CD4-positive, alpha-beta T cell treated with Interleukin-4 for 4 hours (primary cell): ENCODE measurements around the gene RALGPS1.

Source experiments
- DNase-seq: peaks from one replicate; pipeline ENCODE4 v3.0.0-alpha.2; 2020

The RALGPS1 gene

DNA sequence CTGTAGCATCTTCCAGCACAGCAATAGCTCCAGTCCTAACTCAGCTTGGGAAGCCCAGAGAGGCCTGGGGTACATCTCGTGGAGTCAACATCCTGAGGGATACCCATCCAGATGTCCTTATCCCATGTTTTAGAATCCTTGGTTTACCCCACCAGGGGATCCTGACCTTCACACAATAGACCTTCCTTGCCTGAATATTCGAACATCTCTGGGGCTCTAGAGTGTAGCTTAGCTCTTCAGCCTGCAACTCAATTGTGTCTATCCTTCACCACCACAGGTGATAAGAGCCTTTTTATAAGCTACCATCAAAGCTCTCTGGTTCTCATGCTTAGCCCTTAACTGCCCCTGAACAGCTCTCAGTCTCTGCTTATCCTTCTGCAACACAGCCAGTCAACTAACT, 7.5 kb upstream of the RALGPS1 start:
- DNase-seq = no peak

DNA sequence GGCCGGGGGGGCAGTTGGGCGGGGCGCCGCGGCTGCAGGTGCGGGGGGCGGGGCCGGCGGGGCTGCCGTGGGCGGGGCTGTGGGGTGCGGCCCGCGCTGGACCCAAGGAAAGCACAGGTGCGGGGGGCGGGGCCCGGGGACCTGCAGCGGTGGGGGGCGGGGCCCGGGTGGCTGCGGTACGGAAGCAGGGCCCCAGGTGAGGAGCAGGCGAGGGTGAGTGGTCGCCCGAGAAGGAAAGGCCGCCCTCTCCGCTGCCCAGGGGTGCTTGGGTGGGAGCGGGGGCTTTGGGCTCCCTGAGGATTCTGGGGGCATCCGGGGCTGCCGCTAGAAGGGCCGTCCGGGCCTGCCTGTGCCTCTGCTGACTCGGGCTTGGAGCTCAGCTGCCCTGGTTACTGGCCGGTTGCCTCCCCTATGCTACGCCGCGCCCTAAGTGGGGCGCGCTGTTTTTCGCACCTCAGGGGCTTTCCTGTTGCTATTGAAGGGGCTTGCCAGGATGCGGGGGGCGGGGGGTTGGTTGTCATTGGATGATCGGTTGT, 767 bp downstream of the RALGPS1 start:
- peak; percentile 18 for DNase-seq

DNA sequence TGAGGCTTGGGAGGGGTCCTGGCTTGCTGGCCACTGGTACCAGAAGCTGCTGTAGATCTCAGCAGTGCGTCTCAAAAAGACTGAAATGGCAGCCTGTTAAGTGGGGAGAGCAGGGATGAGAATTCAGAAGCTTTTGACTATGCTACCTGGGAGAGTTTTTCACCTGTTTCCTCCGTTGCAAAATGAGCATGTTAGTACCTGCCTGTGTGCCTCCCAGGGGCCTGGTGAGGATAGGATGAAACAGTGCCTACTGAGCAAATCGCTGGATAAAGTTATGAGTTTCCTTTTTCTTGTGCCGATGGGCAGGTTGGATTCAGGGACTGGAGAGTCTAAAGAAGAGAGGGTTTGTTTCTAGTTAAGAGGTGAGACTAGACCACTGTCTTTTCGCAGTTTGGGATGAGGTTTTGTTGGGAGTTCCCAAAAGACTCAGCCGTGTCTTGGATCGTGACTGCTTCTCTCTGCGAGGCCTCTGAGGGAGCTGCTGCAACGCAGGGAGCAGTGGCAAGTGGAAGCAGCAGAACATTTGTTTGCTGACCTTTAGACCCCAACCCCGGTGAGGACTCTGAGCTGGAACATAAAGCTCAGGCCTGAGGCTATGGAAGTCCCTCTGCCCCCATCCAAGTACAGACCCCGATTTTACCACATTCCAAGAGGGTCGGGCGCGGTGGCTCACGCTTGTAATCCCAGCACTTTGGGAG, 1.4 kb downstream of the RALGPS1 start:
- DNase-seq = no peak

DNA sequence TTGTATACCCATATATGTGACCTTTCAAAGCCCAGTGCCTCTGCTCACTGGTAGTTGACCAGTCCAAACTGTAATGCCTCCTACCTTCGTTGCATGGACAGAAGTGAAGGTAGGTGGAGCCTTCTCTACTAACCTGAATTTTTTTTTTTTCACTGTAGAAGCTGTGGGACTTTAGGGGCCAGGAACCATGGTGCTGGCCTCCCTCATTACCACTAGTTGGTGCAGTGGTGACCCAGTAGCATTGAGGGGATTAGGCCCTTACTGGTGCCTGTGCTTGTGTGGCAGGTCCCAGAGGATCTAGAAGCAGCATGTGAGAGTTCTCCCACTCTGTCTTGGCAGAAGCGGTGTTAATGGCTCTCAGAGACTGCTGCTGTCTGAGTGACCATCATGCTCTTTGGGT, 2.3 kb downstream of the RALGPS1 start:
- DNase-seq = no peak

DNA sequence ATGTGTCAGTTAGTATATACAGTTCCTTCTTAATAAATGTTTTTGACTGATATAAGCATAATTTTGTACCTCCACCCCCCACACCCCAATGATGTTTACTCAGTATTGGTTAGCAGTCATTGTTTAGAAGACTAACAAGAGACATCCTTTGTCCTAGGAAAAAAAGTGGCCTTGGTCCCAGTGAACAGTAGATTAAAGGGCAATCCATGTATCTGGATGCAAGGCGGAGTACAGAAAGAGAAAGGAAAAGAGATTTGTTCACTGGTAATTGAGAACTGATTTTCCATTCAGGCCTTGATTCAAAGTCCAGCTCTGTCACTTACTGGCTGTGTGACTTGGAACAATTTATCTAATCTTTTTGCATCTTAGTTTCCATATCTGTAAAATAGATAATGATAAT, 4.6 kb downstream of the RALGPS1 start:
- DNase-seq = no peak

DNA sequence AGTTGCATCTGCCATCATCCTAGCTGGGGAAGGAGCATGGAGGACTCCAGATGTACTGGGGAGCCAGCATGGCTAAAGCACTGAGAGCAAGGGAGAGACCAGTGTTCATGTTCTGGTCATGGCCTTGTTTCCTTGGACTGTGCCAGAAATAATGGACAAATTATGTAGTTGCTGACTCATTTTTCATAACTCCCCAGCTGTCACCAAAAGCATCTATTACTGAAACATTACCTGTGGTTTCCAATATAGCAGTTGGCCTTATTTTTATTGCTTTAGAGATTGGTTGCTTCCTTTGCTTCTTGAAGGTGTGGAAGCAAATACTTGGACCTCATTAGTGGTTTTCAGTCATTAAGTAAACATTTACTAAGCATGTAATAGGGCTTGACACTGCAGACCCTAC, 11.3 kb downstream of the RALGPS1 start:
- no peak for DNase-seq

DNA sequence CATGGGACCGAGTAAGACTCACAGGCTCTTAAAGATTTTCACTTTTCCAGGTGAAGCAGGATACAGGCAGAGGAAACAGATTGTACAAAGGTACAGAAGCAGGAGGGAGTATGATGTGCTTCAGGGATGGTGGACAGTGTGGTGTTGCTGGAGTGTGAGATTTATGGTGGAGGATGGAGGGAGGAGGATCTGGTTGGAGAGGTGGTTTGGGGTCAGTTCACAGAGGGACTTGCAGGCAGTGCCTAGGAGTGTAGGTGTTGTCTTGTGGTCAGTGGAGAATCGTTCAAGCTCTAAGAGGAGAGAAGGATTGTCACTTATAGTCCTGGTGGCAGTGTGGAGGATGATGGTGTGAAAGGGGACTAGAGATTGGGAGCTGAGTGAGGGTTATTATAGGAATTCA, 11.8 kb downstream of the RALGPS1 start:
- no peak for DNase-seq

DNA sequence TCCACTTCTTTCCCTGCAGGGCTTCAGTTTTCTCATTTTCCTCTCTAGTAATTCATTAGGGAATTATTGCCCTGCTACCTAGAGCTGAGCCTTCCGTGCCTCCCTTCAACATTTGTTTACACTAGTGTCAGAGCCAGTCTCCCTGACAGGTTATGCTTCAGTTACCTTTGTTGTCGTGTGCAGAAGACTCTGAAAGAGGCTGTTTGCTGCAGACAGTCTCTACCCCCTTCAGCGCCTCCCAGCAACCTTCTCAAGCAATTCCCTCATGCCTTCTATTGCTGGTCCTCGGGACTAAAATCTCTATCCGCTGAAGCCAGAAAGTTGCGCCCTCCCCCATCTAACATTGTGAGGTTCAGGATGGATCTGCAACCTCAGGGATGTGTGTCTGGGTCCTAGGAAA, 12.8 kb downstream of the RALGPS1 start:
- no peak for DNase-seq

DNA sequence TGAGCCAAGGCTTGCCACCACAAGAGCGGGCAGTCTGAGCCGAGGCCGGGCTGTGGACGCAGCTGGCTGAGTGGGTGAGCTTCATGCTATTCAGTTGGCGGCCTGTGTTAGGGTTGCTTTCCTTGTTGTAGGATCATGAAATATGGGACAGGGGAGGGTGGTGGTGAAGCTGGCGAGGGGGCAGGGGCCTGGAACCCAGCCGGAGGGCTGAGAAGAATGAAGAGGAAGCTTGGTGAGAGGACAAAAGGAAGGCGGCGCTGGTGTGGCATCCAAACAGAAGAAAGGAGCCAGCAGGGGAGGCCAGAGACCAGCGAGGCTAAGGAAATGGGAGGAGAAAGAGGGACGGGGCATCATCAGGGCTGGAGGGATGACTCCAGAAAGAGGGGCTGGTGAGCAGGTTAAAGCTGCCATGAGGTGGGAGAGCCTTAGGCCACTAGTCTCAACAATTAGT, 18.3 kb downstream of the RALGPS1 start:
- no peak for DNase-seq

DNA sequence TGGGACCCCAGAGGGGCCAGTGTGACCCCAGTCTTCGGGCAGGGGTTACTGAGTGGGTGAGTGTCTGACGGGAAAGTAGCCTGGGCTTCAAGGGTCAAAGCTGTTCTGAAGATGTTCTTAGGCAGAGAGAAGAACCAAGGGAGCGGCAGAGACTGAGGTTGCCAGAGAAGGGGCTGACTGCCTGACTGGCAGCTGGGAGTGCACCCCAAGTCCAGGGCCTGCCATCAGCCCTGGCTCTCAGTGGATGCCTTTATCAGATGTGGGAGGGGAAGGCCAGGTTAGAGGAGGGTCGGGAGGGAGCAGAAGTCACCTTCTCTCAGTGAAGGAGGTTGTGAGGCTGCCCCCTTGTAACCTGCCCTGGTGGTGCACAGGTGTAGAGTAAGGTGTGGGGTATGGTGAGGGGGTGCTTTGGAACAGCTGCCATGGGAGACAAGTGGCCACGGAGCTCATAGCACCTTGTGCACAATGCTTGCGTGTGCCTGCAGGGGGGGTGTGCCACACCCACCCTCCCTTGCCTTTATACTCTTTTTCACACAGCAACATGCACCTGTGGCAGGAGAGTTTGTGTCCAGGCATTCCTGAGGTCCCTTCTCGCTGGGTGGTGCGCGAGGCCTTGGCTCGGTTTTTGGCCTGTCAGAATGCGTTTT, 18.9 kb downstream of the RALGPS1 start:
- no peak for DNase-seq

DNA sequence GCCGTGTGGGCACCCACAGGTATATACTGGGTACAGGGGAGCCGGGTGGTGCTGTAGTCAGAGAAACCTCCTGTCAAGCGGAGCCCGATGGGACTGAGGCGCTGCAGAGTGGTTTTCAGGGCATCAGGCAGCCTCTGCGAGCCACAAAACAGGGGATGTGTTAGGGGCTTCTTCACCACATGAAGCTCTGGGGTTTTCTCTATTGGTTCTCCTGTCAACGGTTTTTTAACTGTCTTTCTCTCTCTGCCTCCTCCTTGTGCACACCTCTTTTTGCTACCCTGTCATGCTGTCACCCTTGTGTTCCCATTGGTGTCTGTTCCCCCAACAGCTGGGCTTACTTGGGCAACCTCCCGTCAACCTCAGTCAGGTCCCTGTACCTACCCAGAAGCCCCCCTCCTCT, 19.9 kb downstream of the RALGPS1 start:
- DNase-seq = no peak

DNA sequence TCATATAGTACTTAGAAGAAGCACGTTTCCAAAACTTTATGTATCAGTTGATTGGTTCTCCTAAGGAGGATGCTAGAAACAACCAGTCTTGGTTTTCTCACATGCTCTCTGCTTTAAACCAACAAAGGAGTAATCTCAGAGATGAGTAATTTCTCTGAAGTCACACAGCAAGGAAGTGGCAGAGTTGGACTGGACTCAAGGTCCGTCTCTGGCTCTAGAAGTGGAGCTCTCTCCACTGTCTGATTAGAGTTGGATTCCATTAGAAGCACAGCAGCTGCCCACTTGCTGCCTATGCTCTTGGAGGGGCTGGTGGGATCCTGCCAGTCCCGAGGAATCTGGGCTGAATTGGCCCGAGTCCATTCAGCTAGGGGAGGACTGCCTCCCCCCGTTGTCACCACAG, 21.0 kb downstream of the RALGPS1 start:
- DNase-seq = no peak

DNA sequence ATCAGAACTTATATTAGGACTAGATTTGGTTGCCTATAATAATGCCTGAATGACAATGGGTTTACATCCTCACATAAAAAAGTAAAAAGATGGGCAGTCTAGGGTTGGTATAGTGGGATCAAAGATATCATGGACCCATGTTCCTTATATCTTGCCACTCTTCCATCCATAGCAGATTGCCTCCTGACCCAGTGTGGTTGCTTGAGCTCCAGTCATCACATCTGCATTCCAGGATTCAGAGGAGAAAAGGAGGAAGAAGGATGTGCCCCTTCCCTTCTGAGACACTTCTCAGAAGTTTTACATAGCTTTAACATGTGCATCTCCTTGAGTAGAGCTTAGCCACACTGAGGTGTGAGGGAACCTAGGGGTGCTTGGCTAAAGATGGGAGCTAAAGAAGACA, 22.9 kb downstream of the RALGPS1 start:
- DNase-seq = no peak

DNA sequence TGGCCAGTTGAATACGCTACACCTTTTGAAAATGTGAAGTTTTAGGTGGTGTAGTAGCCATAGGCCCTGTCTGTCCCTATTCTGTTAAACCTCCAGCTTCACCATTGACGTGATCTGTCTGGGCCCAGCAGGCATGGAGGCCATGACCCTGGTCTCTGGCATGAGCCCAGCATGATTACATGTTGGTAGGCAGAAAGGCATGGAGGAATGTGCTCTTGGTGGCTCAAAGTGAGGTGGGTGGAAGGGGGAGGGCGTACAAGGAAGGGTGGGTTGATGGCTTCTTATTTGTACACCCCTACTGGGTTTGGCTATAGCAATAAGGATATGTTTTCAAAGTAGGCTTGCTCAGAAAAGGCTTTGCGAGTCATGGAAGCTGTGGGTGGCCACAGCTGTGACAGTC, 23.7 kb downstream of the RALGPS1 start:
- DNase-seq = no peak

DNA sequence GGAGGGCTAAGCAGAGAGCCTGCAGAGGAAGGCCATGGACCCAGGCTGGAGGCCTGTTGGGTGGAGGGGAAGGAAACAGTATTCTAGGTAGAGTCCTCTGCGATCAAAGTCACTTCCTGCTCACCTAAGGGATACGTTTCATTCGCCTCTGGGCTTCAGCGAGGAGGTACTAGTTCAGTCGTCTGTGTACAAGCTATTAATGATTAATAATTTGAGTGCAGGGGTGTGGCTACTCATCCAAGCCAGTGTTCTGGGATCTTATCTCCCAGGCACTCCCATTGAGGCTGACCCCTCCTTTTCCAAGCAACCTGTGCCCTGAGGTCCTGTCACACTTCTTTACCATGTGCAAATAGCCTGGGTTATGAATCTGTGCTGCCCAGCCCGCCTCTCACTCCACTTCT, 25.2 kb downstream of the RALGPS1 start:
- no peak for DNase-seq

DNA sequence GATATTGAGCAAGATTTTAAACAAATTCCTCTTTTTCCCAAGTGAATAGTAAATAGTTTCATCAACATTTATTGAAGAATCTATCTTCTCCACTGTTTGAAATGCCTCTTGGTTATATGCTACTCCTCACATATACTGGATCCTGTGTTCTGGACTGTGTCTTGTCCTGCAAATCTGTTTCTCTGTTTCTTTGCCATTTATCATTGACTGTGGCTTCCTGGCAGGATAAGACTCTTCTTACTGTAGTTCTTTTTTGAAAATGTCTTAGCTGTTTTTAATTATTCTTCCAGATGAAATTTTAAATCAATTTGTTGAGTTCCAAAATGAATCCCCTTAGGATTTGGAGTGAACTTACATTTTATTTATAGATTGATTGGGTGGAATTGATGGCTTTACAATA, 27.8 kb downstream of the RALGPS1 start:
- DNase-seq = no peak

DNA sequence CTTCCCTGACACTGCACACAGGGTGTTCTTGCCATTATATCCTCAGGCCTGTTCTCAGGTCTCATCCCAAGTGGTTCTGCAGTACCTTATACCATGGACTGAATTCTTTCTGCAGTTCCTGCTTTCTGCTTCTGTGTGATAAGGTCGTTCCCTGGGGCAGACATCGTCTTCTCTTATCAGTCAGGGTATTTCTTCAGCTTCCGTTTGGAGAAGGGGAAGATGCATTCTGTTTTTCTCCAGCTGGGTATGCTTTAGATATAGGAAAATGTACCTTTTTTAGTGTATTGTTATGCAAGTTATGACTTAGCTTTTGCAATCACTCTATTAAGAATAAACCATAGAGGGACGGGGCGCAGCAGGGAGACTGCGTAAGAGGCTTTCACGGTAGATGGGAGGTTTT, 31.1 kb downstream of the RALGPS1 start:
- no peak for DNase-seq

DNA sequence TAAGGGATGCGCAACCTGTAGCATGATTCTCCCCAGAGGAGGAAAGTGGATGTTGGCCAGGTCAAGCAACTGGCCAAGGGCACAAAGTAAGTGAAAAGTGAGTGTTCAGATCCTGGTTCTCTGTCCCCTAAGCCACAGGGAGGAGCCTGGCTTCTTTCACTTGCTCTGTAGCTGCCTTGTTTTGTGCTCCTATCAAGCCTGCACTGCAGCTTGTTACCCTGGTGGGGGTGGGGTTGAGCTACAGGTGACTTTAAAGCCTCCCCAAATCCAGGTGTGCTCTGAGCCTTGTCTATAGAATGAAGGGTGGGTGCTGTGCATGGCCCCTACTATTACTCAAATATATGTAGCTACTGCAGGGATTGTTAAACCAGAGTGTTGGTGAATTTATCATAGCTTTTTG, 32.9 kb downstream of the RALGPS1 start:
- DNase-seq = no peak

DNA sequence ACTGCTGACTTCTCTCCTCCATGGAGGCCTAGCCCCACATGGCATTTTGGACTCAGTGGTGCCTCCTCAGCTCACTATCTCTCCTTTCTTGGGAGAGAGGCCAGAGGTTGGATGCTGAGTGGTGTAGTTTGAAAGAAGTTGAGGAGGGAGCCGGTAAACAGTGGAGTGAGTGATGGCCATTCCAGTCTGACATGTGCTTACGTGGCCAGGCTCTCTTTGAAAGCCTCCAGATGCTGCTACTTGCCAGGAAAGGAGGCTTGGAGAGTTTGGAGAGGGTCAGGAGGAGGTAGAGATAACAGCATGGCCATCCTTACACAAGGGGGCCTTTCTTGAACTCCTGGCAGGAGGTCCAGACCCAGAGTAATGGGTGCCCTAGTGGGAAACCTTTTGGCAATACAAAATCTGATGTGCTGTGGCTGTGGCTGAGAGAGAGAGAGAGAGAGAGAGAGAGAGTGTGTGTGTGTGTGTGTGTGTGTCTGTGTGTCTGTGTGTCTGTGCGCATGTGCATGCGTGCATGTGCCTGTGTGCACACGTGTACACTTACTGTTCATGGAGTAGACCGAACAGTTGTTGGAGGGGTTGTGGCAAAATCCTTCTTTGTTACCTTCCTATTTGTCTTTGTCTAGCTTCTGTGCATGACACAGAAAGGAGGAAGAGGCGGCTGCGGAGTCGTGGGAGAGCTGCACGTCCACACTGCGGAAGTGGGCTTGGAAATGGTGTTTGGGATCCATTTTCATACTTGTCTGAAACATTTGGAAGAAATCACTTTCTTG, 37.8 kb downstream of the RALGPS1 start:
- DNase-seq = no peak

DNA sequence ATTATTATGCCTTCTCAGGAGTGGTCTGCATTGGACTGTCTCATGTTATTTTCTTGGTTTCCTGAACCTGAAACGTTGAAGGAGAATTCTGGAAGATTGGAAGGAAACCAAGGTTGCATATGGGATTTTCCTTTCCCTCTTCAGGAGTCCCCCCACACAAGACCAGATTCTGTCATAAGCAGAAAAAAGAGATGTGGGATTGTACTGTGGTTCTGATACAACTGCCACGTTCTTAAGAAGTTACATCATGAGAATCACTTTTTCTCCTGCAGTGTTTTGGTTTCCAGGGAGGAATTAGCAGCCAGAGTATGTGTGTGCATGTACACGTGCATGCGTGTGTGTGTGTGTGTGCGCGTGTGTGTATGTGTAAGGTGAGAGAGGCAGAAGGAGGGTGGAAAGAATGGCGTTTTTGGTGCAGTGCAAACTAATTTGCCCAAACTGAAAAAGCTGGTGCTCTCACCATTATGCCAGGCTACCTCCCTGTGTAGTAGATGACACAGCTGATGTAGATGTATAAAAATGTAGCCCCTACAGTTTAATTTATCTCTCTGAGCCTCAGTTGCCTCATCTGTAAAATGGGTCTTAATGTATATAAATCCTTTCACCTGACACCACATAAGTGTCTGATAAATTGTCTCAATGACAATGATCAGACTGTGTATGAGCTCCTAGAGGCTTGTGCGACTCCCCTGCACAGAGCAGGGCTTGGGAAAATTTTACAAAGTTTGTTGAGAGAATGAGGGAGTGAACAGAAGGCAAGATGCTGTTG, 38.6 kb downstream of the RALGPS1 start:
- no peak for DNase-seq

DNA sequence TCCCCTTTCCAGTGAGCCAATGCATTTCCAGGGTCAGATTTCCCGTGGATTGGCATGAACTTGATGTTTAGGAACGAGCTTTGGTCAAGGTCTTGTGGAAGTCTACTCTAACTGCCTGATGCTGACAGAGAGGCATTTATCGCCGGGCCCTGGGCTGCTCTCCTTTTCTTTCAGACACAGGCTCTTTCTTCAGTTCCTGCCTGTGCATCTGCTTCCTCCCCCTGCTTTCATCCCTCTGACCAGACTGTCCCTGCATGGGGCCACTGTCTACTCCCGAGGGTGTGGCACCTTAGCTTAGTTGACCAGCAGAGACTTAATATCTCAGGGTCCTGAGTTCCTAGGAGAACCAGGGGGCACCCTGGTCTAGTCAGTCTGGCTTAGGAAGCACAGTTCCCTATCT, 41.2 kb downstream of the RALGPS1 start:
- DNase-seq = no peak

DNA sequence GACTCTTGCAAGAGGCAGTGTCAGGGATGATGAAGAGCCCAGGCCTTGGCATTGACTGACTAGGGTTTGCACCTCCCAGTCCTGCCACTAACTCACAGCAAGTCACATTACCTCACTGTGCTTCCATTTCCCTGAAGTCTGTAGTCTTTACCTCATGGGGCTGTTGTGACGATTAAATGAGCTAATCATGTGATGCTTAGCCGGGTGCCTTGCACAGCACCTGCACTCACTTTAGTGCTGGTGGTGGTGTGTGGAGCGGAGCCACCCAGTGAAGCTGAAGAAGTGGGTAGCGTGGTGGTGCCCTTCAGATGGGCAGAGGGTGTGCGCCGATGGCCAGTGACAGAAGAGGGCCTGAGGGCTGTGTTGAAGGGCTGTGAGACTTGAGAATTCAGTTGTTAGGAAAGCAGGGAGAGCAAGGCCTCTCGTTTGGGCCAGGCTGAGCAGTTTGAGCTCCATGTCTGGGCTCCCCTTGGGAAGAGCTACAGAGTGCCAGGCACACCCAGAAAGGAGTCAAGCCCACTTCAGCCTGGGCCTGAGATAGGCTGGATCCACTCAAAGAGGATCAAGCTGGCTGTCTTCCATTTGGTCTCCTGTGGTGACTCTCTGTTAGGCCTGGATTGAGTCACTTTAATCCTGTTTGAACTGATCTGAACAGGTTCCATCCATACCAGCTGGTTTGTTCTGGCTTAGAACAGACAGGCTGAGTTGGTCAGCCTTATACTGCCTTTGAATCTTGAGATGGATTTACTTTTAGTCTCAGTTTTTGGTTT, 42.5 kb downstream of the RALGPS1 start:
- no peak for DNase-seq
